GM21786 (cell line): ENCODE results near the gene ANKHD1.
A peak's percentile ranks its signal among the peaks of the same experiment; 100 is the strongest.

ENCODE experiments used
- ATAC-seq: cut with Tn5 transposase; IDR thresholded peaks from one replicate; pipeline ENCODE4 v1.9.1; 2021; ENCODE audit not compliant: unreplicated experiment

ANKHD1 gene

DNA sequence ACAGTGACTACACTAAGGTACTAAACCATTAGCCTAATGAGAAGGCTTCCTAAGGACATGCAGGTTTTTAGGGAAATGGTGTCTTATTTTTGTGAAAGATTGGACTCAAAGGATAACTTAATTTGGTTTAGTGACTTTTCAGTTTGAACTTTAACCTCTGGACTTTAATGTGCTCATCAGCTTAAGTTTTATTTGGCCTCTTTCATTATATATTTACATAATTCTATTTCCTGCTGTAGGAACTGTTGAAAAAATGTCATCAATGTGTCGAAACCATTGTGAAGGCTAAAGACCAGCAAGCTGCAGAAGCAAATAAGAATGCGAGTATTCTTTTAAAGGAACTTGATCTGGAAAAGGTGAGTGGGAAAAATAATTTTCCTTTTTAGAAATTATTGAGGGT lies 111.5 kb downstream of the ANKHD1 start:
- no peak for ATAC-seq

DNA sequence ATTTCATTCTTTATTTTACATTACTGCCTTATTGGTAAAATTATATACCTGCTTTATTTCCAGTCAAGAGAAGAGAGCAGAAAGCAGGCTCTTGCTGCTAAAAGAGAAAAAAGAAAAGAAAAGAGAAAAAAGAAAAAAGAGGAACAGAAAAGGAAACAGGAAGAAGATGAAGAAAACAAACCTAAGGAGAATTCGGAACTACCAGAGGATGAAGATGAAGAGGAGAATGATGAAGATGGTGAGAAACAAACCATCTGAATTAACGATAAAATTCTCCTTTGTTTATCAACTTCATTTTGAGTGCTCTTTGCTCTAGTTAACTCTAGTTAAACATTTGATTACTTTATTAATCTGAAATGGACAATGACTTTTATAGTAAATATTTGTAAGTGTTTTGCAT lies 122.4 kb downstream of the ANKHD1 start:
- ATAC-seq = no peak

DNA sequence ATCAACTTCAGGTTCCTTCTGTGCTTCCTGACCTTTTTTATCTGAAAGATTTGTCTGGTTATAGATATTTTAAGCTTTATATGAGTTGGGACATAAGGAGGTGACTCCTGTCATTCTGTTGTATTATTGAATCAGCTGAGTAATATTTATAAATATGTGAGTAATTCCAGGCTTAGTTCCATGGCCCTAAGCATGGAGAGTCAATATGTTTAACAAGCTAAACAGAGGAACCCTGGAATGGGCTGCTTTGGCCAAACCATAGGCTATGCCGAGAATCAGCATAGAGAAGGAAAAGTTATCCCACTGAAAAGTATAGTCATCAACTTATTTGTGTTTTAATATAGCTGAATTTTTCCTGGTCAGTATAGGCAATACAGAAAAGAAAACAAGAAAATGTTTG lies 138.6 kb downstream of the ANKHD1 start:
- no peak for ATAC-seq

DNA sequence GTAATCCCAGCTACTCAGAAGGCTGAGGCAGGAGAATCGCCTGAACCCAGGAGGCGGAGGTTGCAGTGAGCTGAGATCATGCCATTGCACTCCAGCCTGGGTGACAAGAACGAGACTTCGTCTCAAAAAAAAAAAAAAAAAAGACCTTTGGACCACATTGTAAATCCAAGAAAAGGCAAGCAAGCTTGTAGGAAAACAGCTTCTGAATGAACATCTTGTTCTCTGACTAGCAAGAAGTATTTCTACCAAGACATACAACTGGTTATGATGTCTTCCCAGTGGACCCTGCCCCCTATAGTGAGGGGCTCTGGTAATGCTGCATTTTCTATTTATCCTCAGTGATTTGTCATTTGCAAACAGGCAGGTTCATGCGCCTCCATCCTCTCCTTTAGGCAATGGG lies 141.3 kb downstream of the ANKHD1 start:
- no peak for ATAC-seq

DNA sequence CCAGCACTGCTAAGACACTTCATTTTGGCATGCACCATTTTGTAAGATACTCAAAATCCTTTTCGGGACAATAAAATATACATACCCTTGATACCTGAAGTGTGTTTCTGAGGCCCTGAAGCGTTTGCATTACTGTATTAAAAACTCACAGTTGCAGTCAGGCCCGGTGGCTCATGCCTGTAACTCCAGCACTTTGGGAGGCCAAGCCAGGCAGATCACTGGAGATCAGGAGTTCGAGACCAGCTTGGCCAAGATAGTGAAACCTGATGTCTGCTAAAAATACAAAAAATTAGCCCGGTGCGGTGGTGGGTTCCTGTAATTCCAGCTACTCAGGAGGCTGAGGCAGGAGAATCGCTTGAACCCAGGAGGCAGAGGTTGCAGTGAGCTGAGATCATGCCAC lies 143.4 kb downstream of the ANKHD1 start:
- ATAC-seq = no peak

DNA sequence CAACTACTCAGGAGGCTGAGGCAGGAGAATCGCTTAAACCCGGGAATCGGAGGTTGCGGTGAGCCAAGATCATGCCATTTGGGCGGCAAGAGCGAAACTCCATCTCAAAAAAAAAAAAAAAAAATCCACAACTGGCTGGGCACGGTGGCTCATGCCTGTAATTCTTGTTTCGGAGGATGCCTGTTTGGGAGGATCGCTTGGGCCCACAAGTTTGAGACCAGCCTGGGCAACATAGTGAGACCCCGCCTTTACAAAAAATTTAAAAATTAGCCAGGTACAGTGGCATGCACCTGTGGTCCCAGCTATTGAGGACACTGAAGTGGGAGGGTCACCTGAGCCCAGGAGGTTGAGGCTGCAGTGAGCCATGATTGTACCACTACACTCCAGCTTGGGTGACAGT lies 144.0 kb downstream of the ANKHD1 start:
- ATAC-seq = no peak

DNA sequence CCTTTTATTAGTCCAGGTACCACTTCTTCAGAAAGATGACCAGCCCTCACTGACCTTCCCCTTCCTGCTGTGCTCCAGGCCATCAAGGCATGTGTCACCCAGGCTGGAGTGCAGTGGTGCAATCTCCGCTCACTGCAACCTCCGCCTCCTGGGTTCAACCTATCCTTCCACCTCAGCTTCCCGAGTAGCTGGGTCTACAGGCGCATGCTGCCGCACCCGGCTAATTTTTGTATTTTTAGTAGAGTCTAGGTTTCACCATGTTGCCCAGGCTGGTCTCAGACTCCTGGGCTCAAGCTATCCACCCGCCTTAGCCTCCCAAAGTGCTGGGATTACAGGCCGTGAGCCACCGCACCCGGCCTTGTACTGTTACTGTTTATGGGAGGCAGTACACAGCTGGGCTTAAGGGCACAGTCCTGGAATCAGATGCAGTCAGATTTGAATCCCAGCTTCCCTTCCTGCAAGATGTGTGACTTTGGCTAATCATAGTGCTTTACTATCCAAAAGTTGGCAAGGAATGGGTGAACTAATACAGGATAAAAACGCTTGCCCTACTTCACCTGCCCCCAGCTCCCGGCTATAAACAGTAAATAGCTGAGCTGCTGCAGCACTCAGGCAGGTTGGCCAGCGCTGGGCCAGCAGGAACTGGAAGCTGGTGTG lies 145.3 kb downstream of the ANKHD1 start:
- ATAC-seq = no peak

DNA sequence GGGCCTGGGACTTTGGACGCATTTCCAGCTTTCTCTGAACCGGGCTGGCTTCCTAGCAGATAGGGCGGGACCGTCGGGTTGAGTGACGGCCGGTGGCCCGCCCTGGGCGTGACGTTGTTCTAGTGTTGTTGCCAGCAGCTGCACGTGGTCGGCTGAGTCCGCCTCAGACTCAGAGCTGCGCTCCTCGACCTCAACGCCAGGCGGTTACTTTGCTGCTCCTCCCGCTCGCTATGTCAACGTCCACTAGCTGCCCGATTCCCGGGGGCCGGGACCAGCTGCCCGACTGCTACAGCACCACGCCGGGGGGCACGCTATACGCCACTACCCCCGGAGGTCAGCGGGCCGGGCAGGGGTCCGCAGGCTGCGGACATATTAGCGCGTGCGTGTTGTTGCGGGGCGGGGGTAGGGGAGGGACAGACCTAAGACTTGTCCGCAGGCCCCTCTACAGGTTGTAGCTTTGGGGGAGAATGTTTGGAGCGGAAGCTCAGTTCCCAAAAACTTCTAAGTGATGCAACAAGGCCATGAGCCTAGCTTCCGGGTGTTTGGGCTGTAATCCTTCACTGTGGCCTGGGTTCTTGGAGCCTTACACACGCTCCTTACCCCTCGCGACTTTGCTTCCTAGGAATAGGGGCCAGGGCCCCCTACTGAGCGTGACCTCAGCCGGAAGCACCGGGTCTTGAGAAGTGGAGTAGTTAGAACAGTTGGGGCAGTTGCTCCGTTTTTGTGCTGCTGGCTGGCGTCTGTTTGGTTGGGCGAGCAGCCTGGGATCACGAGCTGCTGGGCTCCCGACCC lies 146.1 kb downstream of the ANKHD1 start, which contains the start of gene EIF4EBP3:
TSS of gene EIF4EBP3 (plus strand) at position 155 of the 792 bp plus-strand sequence. CDS start at position 231, 76 bp downstream.
- peak; percentile 96 for ATAC-seq

DNA sequence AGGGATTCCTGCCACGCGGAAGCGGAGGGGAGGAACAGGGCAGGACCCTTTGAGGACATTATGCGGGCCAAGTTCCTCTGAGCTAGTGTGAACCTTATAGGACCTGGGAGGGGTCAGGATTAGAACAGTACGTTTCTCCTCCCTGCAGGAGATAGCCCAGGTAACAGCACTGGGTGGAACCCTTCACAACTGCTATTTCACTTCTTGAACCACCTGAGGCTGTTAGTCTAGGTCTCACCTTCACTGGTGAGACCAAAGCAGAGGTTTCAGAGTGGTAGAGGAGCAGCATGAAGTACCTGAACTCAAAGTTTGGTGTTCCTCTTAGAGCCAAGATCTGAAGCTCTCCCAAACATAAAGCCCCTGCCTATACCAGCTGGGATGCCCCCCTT lies 146.7 kb downstream of the ANKHD1 start:
- no peak for ATAC-seq

DNA sequence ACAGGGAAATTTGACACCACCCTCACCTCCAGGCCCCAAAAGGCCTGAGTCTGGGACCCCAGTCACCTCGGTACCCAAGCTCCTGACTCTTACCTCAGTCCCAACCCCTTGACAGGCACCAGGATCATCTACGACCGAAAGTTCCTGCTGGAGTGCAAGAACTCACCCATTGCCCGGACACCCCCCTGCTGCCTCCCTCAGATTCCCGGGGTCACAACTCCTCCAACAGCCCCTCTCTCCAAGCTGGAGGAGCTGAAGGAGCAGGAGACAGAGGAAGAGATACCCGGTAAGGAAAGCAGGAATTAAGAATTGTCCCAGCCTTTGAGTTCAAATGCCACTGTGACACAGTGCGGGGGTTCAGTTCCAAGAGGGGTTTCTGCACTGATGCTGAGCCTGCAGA lies 147.2 kb downstream of the ANKHD1 start:
- ATAC-seq = no peak

DNA sequence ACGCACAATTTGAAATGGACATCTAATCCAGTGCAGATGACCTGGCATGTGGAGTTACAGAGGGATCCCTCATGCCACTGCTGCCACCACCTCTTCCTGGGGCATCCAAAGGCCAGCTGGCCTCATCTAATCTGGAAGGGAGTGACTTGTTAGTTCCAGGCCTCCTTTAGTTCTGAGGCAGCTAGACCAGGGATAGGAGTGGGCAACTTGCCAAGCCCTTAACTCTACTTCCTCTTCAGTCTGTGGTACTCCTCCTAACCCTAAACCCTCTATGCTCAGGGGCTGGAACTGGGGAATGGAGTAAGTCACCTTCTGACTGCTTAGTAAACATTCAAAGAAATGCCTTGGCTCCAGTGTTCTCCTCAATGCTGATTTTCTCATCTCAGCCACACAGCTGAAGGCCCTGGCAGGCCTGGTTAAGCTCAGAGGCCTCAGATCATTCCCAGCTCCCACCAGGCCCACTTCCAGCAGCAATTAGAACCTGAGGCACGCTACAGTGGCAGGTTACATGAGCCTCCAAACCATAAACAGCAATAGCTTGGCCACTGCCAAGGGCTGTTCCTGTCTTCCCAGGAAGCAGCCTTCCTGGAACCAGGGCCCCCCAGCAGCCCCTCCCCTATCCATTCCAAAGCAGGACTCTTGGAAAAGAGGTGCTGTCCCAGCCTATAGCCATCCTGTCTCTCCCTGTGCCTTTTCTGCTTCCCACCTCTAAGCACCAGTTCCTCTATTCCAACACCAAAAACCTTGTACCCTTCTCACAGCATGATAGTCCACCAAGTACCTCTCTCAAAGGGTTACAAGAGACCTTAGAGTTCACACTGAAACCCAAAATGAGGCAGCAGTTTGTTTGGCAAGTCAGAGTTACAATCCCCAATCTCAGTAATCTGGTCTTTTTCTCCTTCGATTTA lies 147.9 kb downstream of the ANKHD1 start:
- ATAC-seq = no peak

DNA sequence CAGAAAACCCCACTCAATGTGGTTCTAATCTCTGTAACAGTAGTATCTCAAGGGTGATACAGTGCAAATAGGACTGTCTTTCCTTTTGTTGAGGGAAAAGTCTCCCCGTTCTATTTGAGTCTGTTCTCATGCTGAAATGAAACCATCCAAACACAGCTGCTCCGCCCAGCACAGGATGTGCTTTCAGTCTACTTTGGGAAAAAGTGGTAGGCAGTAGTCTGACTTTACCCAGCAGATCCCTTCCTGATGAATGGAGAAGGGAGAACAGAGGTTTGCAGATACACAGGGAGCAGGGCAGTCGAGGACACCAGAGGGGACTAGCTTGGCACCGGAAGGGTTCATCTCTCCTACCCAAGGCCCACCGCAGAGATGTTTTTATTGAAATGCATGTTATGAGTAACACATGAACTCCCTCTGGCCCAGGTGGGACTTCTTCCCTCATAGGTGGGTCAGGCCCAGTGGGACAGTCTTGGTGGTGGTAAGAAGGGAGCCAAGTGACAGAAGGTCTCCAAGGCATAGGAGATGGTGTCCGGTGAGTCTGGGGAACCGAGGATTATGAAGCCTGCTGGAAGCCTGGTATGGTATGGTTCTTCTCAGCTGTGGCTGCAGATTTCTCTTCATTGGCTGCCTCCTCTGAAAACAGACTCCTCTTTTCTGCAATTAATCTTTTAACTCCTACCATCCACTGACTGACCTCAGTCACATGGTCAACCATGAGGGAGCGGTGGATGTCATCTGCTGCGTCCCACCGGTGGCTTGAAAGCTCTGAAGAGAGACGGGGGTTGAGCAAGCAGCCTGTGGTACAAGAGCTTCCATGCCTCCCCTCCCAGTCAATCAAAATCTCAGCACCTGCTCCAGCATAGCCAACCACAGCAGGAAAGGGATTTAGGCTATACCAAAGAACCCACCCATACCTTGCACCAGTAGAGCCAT lies 148.8 kb downstream of the ANKHD1 start:
- ATAC-seq = no peak

DNA sequence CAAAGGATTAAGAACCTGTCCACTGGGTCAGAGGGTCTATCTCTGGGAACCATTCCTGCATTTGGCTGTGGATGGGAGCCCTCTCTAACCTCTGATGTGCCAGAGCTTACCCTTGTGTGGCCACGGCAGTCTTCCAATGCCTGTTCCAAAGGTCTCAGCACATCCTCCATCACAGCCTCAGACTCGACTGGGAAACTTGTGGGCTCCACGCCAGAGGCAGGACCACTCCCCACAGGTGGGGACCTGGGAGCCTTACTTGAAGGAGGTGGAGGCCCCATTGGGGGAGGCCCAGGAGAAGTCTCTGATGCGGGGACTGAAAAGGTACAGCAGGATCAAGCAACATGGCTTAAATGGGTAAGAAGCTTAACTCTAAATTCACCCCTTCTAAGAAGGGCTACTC lies 150.2 kb downstream of the ANKHD1 start:
- ATAC-seq = no peak

DNA sequence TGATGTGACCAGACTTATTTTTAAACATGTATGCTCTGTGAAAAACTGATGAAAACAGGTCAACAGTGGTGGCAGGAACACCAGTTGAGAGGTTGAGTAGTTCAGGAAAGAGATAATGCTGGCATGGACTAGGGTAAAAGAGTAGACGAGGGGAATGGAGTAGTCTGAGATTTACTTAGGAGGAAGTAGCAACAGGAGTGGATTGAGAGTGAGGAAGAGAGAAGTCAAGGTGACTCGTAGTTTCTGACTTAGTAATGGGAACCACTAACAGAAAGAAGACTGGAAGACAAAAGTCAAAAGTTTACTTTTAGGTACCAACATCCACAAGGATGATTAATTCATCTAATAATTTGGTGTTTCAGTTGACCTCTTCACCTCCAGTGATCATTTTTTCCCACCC lies 152.0 kb downstream of the ANKHD1 start:
- ATAC-seq = no peak

DNA sequence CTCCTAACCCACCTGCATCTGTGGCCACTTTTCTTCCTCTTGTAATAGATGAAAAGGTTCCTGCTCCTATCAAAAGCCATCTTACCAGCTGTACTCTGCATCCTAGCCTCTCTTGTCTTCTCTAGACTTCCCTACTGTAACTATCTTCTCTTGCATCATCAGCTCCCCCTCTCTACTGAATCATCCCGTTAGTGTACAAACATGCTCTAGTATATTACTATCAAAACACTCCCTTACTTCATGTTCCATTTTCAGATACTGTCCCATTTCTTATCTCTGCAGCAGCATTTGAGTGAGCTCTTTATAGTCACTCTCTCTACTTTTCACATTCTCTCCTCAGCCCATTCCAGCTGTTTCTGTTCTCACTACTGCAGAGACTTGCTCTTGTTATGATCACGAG lies 152.8 kb downstream of the ANKHD1 start:
- ATAC-seq = no peak

DNA sequence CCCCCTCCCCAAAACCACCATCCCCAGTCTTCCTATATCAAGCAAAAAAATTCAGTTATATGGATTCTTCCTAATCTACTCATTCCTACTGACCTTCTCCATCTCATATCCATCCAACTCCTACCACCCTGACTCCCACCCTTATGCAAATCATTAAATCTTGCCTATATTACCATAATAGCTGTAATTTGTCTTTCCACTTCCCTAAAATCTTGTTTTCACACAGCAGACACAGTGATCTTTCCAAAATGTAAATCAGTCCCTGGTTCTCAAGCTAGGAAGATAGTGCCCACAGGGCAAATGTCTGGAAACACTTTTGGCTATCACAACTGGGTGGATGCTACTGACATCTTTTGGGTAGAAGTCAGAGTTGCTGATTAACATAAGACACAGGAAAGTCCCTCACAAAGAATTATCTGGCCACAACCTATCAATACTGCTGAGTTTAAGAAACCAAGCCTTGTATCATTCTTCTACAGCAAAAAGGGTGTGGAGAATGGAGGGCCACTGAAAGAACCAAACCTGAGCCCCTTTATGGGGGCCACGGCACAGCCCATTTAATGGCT lies 154.2 kb downstream of the ANKHD1 start:
- no peak for ATAC-seq

DNA sequence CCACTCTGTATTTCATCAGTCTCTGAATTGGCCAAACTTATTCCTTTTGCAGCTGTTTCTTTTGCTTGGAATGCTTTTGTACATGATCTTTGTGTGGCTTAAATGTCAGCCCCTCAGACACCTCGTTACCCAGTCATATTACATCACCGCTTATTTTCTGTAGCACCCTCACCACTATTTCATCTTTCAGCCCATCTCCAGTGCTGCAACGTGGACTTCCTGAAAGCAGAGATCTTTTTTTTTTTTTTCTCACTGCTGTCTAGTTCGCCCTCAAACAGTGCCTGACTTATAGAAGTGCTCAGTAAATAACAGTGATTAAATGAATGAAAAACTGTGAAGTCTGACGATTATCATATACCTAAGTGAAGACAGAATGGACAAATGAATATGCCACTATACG lies 154.8 kb downstream of the ANKHD1 start:
- no peak for ATAC-seq

DNA sequence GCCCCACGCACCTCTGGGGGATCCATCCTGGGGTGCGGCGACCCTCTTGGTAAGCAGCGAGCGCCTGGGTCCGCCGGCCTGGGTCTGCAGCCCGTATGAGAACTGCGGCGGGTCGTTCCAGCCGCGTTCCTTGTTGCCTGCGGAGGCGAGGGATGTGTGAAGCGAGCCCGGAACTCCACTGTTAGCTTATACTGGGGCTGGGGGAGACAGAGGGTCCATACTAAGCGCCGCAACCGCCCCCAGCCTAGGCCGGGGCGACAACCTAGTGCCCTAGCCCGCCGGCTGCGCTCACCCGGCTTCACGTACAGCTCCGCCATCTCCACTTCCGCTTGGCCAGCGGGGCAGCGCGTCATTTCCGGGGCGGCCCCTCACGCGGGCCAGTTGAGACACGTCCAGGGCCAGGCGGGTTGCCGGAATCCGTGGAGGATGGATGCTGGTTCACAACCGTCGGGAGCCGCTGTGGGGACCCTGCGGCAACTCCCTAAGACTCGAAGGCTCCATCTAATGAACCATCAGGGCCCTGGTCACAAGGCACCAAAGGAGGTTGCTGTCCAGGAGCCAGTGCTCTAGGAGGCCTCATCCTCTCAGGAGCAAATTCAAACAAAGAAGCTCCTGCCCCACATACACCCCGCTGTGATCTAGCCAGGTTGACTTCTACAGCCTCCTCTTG lies 155.6 kb downstream of the ANKHD1 start, which contains the start of gene SRA1:
TSS of gene SRA1 (minus strand) at position 338 of the 670 bp plus-strand sequence. CDS start at position 317, 21 bp downstream.
- peak; percentile 95 for ATAC-seq

DNA sequence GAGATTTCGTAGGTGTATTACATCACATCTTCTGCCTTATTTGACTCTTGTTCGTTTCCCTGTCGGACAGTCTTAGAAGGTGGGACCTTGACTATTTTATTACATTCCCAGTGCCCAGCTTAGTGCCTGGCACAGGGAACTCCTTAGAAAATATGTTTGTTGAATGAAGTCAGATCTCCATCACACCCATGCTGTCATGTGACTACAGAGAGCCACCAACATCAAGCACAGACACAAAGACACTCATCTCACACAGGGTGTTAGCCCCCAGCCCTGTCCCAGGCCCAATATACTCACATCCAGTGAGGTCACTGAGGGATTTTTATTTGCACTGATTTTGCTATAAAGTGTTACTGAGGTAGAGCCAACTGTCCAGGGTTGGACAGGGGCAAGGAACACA lies 156.3 kb downstream of the ANKHD1 start:
- no peak for ATAC-seq
